ENCODE results near the gene FRMD8. TPM values are rescaled to one million over a fixed set of nuclear protein-coding genes. Genes with fewer than 3 reads are reported as not detected.

Gene FRMD8
- total and polyA plus RNA-seq, 2 of the 4 experiments (the other 2 are of a cell fraction), result 11.3 to 19.8 TPM

GRCh38 chr11:65411681-65412070 is 25.2 kb downstream of the FRMD8 start:
- ATAC-seq (ENCODE audit: low read depth) (no peak), DNase-seq (no peak)
- H3K4me3 ChIP-seq (ENCODE audit: insufficient read depth, low read depth, low read length), result no peak overlapping the region
- H3K9ac ChIP-seq (ENCODE audit: low read depth, low read length), result no peak overlapping the region
- intact Hi-C loops (cut with micrococcal nuclease), result no loop called here
- TF ChIP-seq CTCF (conservative IDR thresholded peaks at IDR 0.05; ENCODE audit: low read depth, low read length) (no peak), NFE2L2 (IDR thresholded peaks at IDR 0.05; ENCODE audit: low read depth, low read length) (no peak), RFX5 (IDR thresholded peaks at IDR 0.05; ENCODE audit: low read depth, low read length) (no peak), POLR2A (IDR thresholded peaks at IDR 0.05; ENCODE audit: low read depth, low read length) (no peak), FOS (IDR thresholded peaks at IDR 0.05; ENCODE audit: low read depth, low read length) (no peak), RCOR1 (IDR thresholded peaks at IDR 0.05; ENCODE audit: insufficient replicate concordance, low read length) (no peak), MAFK (IDR thresholded peaks at IDR 0.05; ENCODE audit: low read depth, low read length) (no peak), CEBPB (IDR thresholded peaks at IDR 0.05; ENCODE audit: low read depth, low read length) (no peak), CHD1 (IDR thresholded peaks at IDR 0.05; ENCODE audit: low read depth, low read length) (no peak), BHLHE40 (IDR thresholded peaks at IDR 0.05; ENCODE audit: low read depth, low read length) (no peak), MAZ (IDR thresholded peaks at IDR 0.05; ENCODE audit: borderline replicate concordance, low read depth, low read length) (no peak), RAD21 (IDR thresholded peaks at IDR 0.05; ENCODE audit: low read length) (no peak), MXI1 (IDR thresholded peaks at IDR 0.05; ENCODE audit: borderline replicate concordance, low read depth, low read length) (no peak), SMC3 (IDR thresholded peaks at IDR 0.05; ENCODE audit: low read depth, low read length) (no peak), USF2 (IDR thresholded peaks at IDR 0.05; ENCODE audit: low read depth, low read length) (no peak)
- H4K20me1 ChIP-seq (ENCODE audit: insufficient read depth, low read length), result peaks cover 3% of the 10 kb centered on the region; the same call in 1 of the 2 replicates
- no peak overlapping the region for H3K4ac ChIP-seq (ENCODE audit: low read depth, low read length)
- H4K8ac ChIP-seq (ENCODE audit: low read depth in 2 of 2, low read length in 2 of 2), result no peak overlapping the region
- peaks cover 7% of the 10 kb centered on the region for H3K4me1 ChIP-seq (ENCODE audit: control insufficient read depth, insufficient read depth, low read length)
- no peak overlapping the region for H2BK20ac ChIP-seq (ENCODE audit: low read depth, low read length)
- peaks cover 35% of the 10 kb centered on the region for H3K36me3 ChIP-seq (ENCODE audit: control insufficient read depth, insufficient read depth, low read length)
- no peak overlapping the region for H2AK9ac ChIP-seq (replicated peaks; ENCODE audit: low read depth, low read length, poor library complexity)
- no peaks in the 10 kb centered on the region for H3K27me3 ChIP-seq (ENCODE audit: control insufficient read depth, insufficient read depth, low read length)
- POLR2A ChIA-PET (ENCODE audit: unreplicated experiment), result no interaction called here
- CTCF ChIA-PET, result no interaction called here
- no peak overlapping the region for H3K14ac ChIP-seq (replicated peaks; ENCODE audit: low read depth, low read length)
- H2BK120ac ChIP-seq (ENCODE audit: low read depth, low read length), result no peak overlapping the region
- in situ Hi-C loops (cut with MboI; ENCODE audit: low sequenced_read_pairs), result loop anchor here (5.0 kb wide), 1 partner anchor 101 kb away; no protein-coding TSS in a partner anchor
- H2AK5ac ChIP-seq (ENCODE audit: low read depth, low read length), result no peak overlapping the region
- no peaks in the 10 kb centered on the region for H3K9me3 ChIP-seq (ENCODE audit: control insufficient read depth, insufficient read depth, low read length)
- no peak overlapping the region for H3K56ac ChIP-seq (ENCODE audit: extremely low read depth, insufficient read depth, low read length)
- no CpG with 5 or more reads among the region's 5 CpGs for WGBS, 2 experiments (ENCODE audit: extremely low coverage in 2 of 2, insufficient read length in 1 of 2)
- peaks cover 0 to 47% of the 10 kb centered on the region in 2 experiments for H3K79me1 ChIP-seq (ENCODE audit: low read depth in 1 of 2, low read length in 2 of 2)
- BruUV-seq (replicated peaks), result TSS peak; percentile 45
- no peak overlapping the region for H3K18ac ChIP-seq (ENCODE audit: low read depth, low read length)
- no peak overlapping the region for H2AFZ ChIP-seq (replicated peaks; ENCODE audit: low read length, poor library complexity)
- no peak overlapping the region for H2BK5ac ChIP-seq (ENCODE audit: low read depth, low read length, poor library complexity, severe bottlenecking)
- H4K5ac ChIP-seq (ENCODE audit: low read depth, low read length), result no peak overlapping the region
- no peak overlapping the region for H4K91ac ChIP-seq (ENCODE audit: insufficient read depth, low read depth, low read length)
- H3K23ac ChIP-seq (ENCODE audit: low read depth, low read length), result no peak overlapping the region
- no peak overlapping the region for H3K4me2 ChIP-seq (ENCODE audit: low read depth, low read length)
- H2BK15ac ChIP-seq (ENCODE audit: low read depth, low read length), result no peak overlapping the region
- no peaks in the 10 kb centered on the region for H3K9me1 ChIP-seq (ENCODE audit: insufficient read depth, low read length)
- dilution Hi-C loops (cut with HindIII; ENCODE audit: low sequenced_read_pairs, unreplicated experiment), result no loop called here
- no peak overlapping the region for H3K27ac ChIP-seq (ENCODE audit: insufficient read depth, low read length)

All from IMR-90 (cell line).